Esophagus (tissue), 2 donors: Measurements from ENCODE around the gene CGRRF1. TPM values are rescaled to one million over a fixed set of nuclear protein-coding genes. Genes with fewer than 3 reads are reported as not detected.

Source experiments
- H3K27ac ChIP-seq, 2 donors: one replicate each; pipeline ENCODE4 v1.5.1; 2013; ENCODE audit warnings: low read depth in 2 of 2, mild to moderate bottlenecking in 2 of 2, inconsistent platforms in 1 of 2, low read length in 1 of 2, moderate library complexity in 1 of 2
- H3K27me3 ChIP-seq, 2 donors: one replicate each; pipeline ENCODE4 v1.6.1; 2013; ENCODE audit warnings: low read length in 2 of 2, control low read depth in 1 of 2, mild to moderate bottlenecking in 1 of 2; ENCODE audit not compliant: insufficient read depth in 2 of 2, control insufficient read depth in 1 of 2
- H3K36me3 ChIP-seq, 2 donors: one replicate each; pipeline ENCODE4 v1.6.1; 2013; ENCODE audit warnings: low read length in 1 of 2; ENCODE audit not compliant: control insufficient read depth in 2 of 2, insufficient read depth in 2 of 2
- H3K4me1 ChIP-seq, 2 donors: one replicate each; pipeline ENCODE4 v1.6.1; 2013; ENCODE audit warnings: low read length in 1 of 2; ENCODE audit not compliant: control insufficient read depth in 2 of 2, insufficient read depth in 2 of 2
- H3K4me3 ChIP-seq, 2 donors: one replicate each; pipeline ENCODE4 v1.5.1; 2013; ENCODE audit warnings: low read length in 2 of 2, mild to moderate bottlenecking in 2 of 2, low read depth in 1 of 2, moderate library complexity in 1 of 2
- H3K9me3 ChIP-seq, 2 donors: one replicate each; pipeline ENCODE4 v1.6.1; 2013; ENCODE audit warnings: mild to moderate bottlenecking in 2 of 2, low read depth in 1 of 2, low read length in 1 of 2, moderate library complexity in 1 of 2; ENCODE audit not compliant: control insufficient read depth in 2 of 2, insufficient read depth in 1 of 2
- WGBS, 2 donors: extraction: QIAGEN DNeasy Blood & Tissue Kit; methylation state at CpG; one replicate each; pipeline ENCODE4 v1.1.7; 2013; 5-methylcytosine and 5-hydroxymethylcytosine counted together
- polyA plus RNA-seq, 2 donors: library from polyadenylated mRNA; stranded (reverse); fragments of 200-250 nt; gene quantifications; one replicate each; pipeline ENCODE4 v1.2.3, GENCODE V29; 2013
- donor health status: healthy with polysubstance abuse.
- donor health status: Bipolar disorder and iron deficiency.

CGRRF1 gene
- polyA plus RNA-seq, 2 donors = 7.8 to 10.6 TPM

DNA sequence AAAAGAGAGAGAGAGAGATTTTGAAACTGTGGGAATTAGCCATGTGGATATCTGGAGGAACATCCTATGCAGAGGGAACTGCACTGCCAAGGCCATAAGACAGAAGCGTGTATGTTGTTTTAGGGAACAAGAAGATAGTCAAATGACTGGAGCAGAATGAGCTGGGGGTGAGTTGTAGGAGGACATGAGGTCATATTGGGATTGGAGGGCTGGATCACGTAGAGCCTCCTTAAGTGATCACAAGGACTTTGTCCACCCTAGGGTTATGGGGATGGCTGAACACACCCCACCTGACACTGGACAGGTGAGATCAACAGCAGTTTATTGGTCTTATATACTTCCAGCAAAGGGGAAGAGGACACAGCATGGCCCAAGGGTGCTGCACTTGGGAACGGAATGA, 8.2 kb upstream of the CGRRF1 start:
- Histone ChIP-seq H3K27ac (no peak overlapping the region), H3K9me3 (no peaks in the 10 kb centered on the region), H3K27me3 (no peaks in the 10 kb centered on the region), H3K4me1 (no peaks in the 10 kb centered on the region), H3K36me3 (no peaks in the 10 kb centered on the region), H3K4me3 (no peak overlapping the region)
- 80 to 89% methylated on average over 3 of the region's 3 CpGs for WGBS, 2 donors

DNA sequence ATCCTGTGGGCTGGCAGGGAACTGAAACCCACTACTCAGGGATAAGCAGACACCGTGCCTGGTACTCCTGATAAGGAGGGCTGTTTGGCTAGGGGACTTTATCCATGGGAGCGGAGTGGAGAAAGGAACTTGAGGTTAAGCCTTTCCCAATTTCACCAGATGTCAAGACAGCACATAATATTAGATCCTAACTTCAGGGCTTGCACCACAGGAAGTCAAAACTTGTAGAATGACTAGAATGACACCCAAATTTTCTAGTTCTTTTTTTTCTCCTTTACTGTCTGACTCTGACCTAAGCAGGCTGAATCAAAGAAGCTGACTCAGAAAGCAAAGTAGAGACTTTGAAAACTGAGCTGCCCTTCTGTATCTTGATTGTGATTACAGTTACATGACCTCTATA, 7.1 kb upstream of the CGRRF1 start:
- no peaks in the 10 kb centered on the region for H3K9me3 ChIP-seq
- H3K27ac ChIP-seq = no peak overlapping the region
- H3K36me3 ChIP-seq = no peaks in the 10 kb centered on the region
- H3K4me3 ChIP-seq = no peak overlapping the region
- no peaks in the 10 kb centered on the region for H3K27me3 ChIP-seq
- no peaks in the 10 kb centered on the region for H3K4me1 ChIP-seq
- 71 to 76% methylated on average over 2 of the region's 2 CpGs for WGBS, 2 donors

DNA sequence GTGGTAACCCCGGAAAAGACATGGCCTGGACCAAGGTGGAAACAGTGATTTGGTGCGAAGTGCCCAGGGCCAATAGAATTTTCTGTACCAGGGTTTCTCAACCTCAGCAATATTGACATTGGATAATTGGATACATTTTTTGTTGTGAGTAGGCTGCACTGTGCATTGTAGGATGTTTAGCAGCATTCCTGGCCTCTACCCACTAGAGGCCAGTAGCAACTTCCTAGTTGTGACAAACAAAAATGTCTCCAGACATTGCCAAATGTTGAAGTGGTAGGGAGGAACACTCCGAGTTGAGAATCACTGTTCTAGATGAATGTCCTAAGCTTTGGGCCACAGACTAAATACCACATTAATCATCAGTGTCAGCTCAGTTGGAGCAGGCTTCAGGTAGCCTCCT, 6.2 kb upstream of the CGRRF1 start:
- Histone ChIP-seq H3K36me3 (no peaks in the 10 kb centered on the region), H3K27ac (no peak overlapping the region), H3K27me3 (no peaks in the 10 kb centered on the region), H3K9me3 (no peaks in the 10 kb centered on the region), H3K4me3 (no peak overlapping the region), H3K4me1 (no peaks in the 10 kb centered on the region)
- WGBS, 2 donors = 69 to 77% methylated on average over 3 of the region's 3 CpGs

DNA sequence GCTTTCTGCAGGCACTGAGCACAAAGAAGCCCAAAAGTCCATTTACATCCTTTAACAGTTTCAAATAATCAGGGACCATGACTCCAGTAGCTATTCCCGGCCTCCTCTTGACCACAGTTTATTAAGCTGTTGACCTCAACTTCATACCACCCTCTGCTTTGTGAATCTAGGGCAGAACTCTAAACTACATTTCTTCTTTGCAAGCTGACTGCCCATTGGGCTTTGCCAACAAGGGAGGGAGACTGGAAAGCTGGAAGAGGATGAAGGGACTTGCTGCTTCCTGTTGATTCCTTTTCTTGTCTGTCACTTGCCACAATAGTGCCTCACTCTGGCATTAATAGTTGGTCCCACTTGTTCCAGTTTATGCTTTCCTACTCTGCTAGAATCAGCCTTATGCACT, 2.7 kb downstream of the CGRRF1 start:
- Histone ChIP-seq H3K36me3 (no peaks in the 10 kb centered on the region), H3K4me1 (no peaks in the 10 kb centered on the region), H3K4me3 (no peak overlapping the region), H3K9me3 (no peaks in the 10 kb centered on the region), H3K27me3 (no peaks in the 10 kb centered on the region), H3K27ac (no peak overlapping the region)
- 68 to 89% methylated on average over 1 of the region's 1 CpG for WGBS, 2 donors

DNA sequence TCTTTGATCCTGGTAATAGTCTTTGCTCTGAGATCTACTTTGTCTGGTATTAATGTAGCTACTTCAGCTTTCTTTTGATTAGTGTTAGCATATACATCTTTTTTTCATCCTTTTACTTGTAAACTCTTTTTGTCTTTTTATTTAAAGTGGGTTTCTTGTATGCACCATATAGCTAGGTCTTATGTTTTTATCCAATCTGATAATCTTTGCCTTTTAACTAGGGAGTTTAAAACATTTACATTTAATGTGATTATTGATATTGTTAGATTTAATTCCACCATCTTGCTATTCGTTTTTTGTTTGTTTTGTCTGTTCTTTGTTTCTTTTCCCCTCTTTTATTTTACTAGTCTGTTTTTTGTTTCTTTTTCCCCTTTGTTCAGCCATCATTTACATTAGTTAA, 6.0 kb downstream of the CGRRF1 start:
- Histone ChIP-seq H3K27ac (no peak overlapping the region), H3K27me3 (no peaks in the 10 kb centered on the region), H3K9me3 (no peaks in the 10 kb centered on the region), H3K4me1 (no peaks in the 10 kb centered on the region), H3K4me3 (no peak overlapping the region), H3K36me3 (no peaks in the 10 kb centered on the region)
- 75 to 78% methylated on average over 1 of the region's 1 CpG for WGBS, 2 donors

DNA sequence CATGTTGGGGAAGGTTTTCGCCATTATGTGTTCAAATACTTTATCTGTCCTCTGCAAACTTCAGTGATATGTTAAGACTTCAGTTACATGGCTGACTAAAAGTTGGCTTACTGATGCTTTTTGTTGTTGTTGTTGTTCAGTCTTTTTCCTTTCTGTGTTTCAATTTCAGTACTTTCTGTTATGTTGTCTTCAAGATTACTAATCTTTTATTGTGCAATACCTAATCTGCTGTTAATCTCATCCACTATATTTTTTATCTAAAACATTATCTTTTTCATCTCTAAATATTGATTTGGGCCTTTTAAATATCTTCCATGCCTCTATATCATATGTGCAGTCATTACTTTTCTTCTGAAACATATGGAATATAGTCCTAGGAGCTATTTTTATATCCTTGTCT, 7.0 kb downstream of the CGRRF1 start:
- H3K4me1 ChIP-seq = no peaks in the 10 kb centered on the region
- H3K36me3 ChIP-seq = no peaks in the 10 kb centered on the region
- H3K27ac ChIP-seq = no peak overlapping the region
- H3K27me3 ChIP-seq = no peaks in the 10 kb centered on the region
- 92 to 96% methylated on average over 1 of the region's 1 CpG for WGBS, 2 donors
- H3K4me3 ChIP-seq = no peak overlapping the region
- H3K9me3 ChIP-seq = no peaks in the 10 kb centered on the region

DNA sequence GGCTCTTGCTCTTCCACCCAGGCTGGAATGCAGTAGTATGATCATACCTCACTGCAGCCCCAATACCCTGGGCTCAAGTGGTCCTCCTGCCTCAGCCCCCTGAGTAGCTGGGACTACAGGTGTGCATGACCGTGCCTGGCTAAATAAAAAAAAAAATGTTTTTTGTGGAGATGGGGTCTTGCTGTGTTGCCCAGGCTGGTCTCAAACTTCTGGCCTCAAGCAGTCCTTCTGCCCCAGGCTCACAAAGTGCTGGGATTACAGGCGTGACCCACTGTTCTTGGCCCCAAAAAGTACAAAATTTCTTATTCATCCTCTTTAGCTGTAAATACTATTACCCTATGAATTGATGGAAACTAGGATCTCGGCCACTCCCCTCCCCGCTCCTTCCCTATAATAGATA, 14.7 kb downstream of the CGRRF1 start:
- H3K27ac ChIP-seq = no peak overlapping the region
- 95 to 97% methylated on average over 4 of the region's 4 CpGs for WGBS, 2 donors
- no peak overlapping the region for H3K4me3 ChIP-seq
- H3K4me1 ChIP-seq = no peaks in the 10 kb centered on the region
- H3K27me3 ChIP-seq = no peaks in the 10 kb centered on the region
- H3K9me3 ChIP-seq = no peaks in the 10 kb centered on the region
- peaks cover 0 to 2% of the 10 kb centered on the region in 2 donors for H3K36me3 ChIP-seq

DNA sequence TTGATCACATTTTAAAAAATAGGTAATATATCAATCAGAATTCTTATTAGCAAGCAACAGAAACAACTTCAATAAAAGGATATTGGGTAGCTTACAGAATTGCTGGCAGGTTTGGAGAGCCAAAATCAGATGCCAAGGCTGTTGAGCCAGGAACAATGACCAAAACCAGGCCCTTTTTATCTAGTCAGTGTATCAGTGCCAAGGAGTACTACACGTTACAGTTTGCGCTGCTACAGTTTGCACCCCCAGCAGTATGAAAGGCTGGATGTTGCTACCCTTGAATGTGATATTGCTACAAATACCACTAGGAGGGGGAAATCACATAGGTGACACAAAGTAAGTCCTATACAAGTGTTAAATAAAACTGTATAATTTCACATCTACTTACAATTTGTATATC, 19.3 kb downstream of the CGRRF1 start:
- Histone ChIP-seq H3K4me3 (no peak overlapping the region), H3K27ac (no peak overlapping the region), H3K36me3 (peaks cover 0 to 2% of the 10 kb centered on the region in 2 donors), H3K27me3 (no peaks in the 10 kb centered on the region), H3K4me1 (no peaks in the 10 kb centered on the region), H3K9me3 (no peaks in the 10 kb centered on the region)
- 82% methylated on average over 2 of the region's 2 CpGs for WGBS, 2 donors

DNA sequence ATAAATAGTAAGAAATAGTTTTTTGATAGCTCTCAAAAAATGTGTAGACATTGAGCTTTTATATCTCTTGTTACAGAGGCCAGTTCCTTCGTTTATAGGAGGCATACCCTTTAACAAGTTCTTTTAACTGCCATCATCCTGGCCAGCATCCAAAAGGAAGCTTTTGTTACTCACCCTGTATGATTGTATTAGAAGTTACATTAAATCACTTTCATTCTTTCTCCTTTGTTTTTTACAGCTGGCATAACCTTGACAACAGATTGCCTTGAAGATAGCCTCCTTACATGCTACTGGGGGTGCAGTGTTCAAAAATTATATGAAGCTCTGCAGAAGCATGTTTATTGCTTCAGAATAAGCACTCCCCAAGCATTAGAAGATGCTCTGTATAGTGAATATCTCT, 20.1 kb downstream of the CGRRF1 start:
- H3K9me3 ChIP-seq = no peaks in the 10 kb centered on the region
- 33 to 46% methylated on average over 1 of the region's 1 CpG for WGBS, 2 donors
- H3K4me3 ChIP-seq = no peak overlapping the region
- no peak overlapping the region for H3K27ac ChIP-seq
- peaks cover 0 to 2% of the 10 kb centered on the region in 2 donors for H3K36me3 ChIP-seq
- H3K27me3 ChIP-seq = no peaks in the 10 kb centered on the region
- no peaks in the 10 kb centered on the region for H3K4me1 ChIP-seq

DNA sequence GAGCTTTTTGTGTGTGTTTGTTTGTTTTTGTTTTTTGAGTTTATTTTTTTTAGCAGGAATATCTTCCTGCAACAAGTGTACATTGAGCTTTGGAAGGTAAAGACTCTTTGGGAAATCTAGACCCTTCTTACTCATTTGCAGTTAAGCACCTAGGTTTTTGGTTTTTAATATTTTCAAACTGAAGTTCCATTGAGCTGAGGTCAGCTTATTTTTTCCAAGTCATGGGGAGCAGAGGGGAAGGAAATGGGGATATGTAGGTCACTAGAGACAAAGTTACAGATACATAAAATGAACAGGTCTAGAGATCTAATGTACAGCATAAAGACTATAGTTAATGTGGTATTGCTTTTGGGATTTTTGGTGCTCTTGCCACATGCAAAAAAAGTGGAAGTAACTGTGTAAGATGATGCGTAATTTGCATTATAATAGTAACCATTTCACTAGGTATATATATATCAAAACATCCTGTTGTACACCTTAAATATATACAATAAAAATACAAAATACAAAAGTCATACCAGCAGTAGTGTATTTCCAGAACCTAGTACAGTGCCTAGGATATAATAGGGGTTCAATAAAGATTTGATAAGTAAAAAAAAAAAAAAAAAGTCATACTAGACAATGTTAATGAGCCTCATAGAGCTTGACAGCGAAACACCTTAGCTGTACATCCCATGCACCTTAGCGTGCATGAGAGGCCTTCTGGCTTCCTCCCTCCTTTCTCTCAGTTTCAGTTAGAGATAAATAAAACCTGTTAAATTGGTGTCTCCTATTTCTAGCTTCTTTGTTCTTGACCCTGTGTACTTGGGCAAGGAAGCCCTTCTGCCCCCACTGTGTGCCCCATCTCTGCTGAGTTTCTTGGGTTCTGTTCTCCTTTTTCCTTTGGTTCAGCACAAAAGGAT, 22.7 kb downstream of the CGRRF1 start:
- H3K27ac ChIP-seq = no peak overlapping the region
- H3K9me3 ChIP-seq = no peaks in the 10 kb centered on the region
- H3K27me3 ChIP-seq = no peaks in the 10 kb centered on the region
- H3K4me1 ChIP-seq = no peaks in the 10 kb centered on the region
- H3K36me3 ChIP-seq = no peaks in the 10 kb centered on the region
- WGBS, 2 donors = 98% methylated on average over 3 of the region's 3 CpGs
- H3K4me3 ChIP-seq = no peak overlapping the region
